Right cardiac atrium (tissue), 5 donors: ENCODE measurements around the gene PRPS2. TPM values are rescaled to one million over a fixed set of nuclear protein-coding genes. Genes with fewer than 3 reads are reported as not detected.

Experiments
- ATAC-seq, 2 donors: fragments of 200-7000 bp; cut with Tn5 transposase; one replicate each; pipeline versions ENCODE4 v1.8.0 to v1.9.1; 2020; ENCODE audit warnings: moderate library complexity in 2 of 2, mild to moderate bottlenecking in 1 of 2
- DNase-seq, 3 donors: peaks; one replicate each; pipeline ENCODE4 v3.0.0-alpha.2; 2020
- H3K27ac ChIP-seq: one replicate; pipeline ENCODE4 v1.5.1; 2013; ENCODE audit warnings: mild to moderate bottlenecking, low read length, control low read depth, moderate library complexity
- H3K27me3 ChIP-seq: one replicate; pipeline ENCODE4 v1.6.1; 2013; ENCODE audit not compliant: control insufficient read depth, insufficient read depth
- H3K4me1 ChIP-seq: one replicate; pipeline ENCODE4 v1.6.1; 2013; ENCODE audit warnings: low read length; ENCODE audit not compliant: control insufficient read depth, insufficient read depth
- H3K4me3 ChIP-seq: one replicate; pipeline ENCODE4 v1.5.1; 2013; ENCODE audit warnings: low read length, control low read depth
- H3K9me3 ChIP-seq: one replicate; pipeline ENCODE4 v1.6.1; 2013; ENCODE audit warnings: low read length; ENCODE audit not compliant: control insufficient read depth
- WGBS: extraction: QIAGEN DNeasy Blood & Tissue Kit; methylation state at CpG from one replicate; pipeline ENCODE4 v1.1.7; 2013; 5-methylcytosine and 5-hydroxymethylcytosine counted together
- intact Hi-C, 4 donors: fragments of 100-400 bp; cut with DNase I; formaldehyde crosslinking; loops; one replicate each; pipeline versions ENCODE4 v1.11.0 to v1.14.0; 2022 to 2023
- polyA plus RNA-seq: library from polyadenylated mRNA; stranded (reverse); fragments of 200-250 nt; gene quantifications from one replicate; pipeline ENCODE4 v1.2.3, GENCODE V29; 2013
- total RNA-seq, 4 donors: library from RNA; stranded (reverse); fragmentation: NEBNext Ultra II Directional; extraction: Animal tissue kit (Norgen Biotek cat#: 25700); gene quantifications; one replicate each; pipeline ENCODE4 v1.2.1, GENCODE V29; 2021
- donor health status: healthy with polysubstance abuse.
- donor health status: DM: no; HTN: yes; CAD: no.
- donor health status: DM: no; HTN: no; CAD: no.
- donor health status: DM: no; HTN: yes; CAD: no; lungs with severe emphysema.
- donor health status: DM: yes; HTN: yes; CAD: no.

The PRPS2 gene
- total and polyA plus RNA-seq, 5 donors, result 3.6 to 5.5 (median 5.4) TPM

DNA sequence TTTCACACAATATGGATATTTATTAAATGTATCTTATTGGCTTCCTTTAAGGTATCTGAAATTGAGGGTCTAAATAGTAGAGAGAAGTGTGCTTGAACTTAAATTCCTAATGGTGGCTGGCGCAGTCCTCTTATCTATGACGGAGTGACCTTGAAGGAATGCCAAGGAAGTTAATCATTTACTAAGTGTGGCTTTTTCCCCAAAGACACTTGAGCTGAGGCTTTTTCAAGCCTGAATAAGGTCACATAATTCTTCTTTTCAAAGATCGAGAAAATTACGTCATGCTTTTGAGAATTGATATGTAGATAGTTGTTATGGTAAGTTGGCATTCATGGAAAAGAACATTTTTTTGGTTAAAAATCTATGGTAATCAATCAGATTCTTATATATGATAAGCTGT is 11.7 kb upstream of the PRPS2 start:
- no peak overlapping the region for H3K27ac ChIP-seq
- no peaks in the 10 kb centered on the region for H3K4me1 ChIP-seq
- 30% methylated on average over 4 of the region's 4 CpGs for WGBS
- H3K27me3 ChIP-seq, result no peaks in the 10 kb centered on the region
- H3K9me3 ChIP-seq, result no peaks in the 10 kb centered on the region
- ATAC-seq (no peak), DNase-seq (no peak)
- intact Hi-C loops, result no loop called here
- no peak overlapping the region for H3K4me3 ChIP-seq

DNA sequence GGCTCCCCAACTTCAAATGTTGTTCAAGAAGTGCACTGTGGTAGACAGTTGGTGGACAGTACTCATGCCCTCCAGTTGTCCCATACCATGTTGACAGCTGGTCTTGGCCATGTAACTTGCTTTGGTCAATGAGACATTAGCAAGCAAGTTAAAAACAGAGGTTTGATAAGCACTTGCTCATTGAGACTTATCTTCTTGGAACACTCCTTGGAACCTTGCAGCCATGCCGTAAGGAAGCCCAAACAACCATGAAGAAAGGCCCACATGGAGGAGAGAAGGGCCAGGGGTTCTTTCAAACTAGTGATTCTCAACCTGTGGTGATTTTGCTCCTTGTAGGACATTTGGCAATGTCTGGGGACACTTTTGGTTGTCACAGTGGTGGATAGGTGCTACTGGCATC is 2.6 kb upstream of the PRPS2 start:
- no peaks in the 10 kb centered on the region for H3K9me3 ChIP-seq
- DNase-seq, result no peak
- intact Hi-C loops, result no loop called here
- no peak for ATAC-seq
- 100% methylated on average over 1 of the region's 1 CpG for WGBS
- H3K4me3 ChIP-seq, result no peak overlapping the region
- H3K27ac ChIP-seq, result no peak overlapping the region
- H3K4me1 ChIP-seq, result peaks cover 3% of the 10 kb centered on the region
- H3K27me3 ChIP-seq, result no peaks in the 10 kb centered on the region

DNA sequence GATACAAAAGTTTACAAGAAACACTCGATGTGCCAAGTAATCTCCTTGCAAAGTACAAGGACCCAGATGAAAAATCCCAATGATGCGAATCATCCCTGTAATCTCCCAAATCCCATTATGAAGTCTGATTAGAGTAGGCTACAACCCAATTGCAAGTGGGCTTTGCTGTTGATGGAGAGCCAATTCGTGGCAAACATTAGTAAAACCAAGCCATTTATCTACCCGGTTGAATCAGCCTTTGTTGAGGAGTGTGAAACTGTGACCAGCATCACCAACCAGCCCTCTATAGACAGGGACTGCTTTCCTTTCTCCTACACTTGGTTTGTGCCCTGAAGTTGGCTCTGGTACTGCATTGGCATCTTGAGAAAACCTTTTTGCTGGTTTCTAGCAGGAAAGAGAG is 1.2 kb upstream of the PRPS2 start:
- intact Hi-C loops, result no loop called here
- no peak for ATAC-seq
- Histone ChIP-seq H3K27me3 (no peaks in the 10 kb centered on the region), H3K4me3 (no peak overlapping the region), H3K4me1 (peaks cover 3% of the 10 kb centered on the region), H3K27ac (no peak overlapping the region), H3K9me3 (no peaks in the 10 kb centered on the region)
- DNase-seq, result no peak
- 80% methylated on average over 4 of the region's 4 CpGs for WGBS

DNA sequence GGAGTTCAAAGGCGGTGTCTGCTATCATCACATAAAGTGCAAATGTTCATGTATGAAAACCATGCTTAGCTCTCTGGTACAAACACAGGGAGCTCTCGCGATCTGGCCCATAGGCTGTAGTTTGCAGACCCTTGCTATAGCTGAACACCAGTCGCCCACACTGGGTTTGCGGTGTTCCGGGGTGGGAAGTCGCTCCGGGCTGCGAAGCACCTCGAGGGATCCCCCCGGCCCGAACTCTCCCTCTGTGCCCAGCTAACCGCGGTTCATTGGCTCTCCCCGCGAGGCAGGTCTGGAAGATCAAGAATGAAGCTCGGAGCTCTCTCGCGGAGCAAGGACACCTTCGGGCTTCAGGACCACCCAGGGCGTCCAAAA is 341 bp upstream of the PRPS2 start:
- DNase-seq, result no peak
- Histone ChIP-seq H3K27me3 (no peaks in the 10 kb centered on the region), H3K9me3 (no peaks in the 10 kb centered on the region), H3K4me3 (peak overlapping the region; percentile 76), H3K27ac (no peak overlapping the region), H3K4me1 (peaks cover 3% of the 10 kb centered on the region)
- intact Hi-C loops, result no loop called here
- WGBS, result 2% methylated on average over 21 of the region's 21 CpGs
- ATAC-seq, result no peak

DNA sequence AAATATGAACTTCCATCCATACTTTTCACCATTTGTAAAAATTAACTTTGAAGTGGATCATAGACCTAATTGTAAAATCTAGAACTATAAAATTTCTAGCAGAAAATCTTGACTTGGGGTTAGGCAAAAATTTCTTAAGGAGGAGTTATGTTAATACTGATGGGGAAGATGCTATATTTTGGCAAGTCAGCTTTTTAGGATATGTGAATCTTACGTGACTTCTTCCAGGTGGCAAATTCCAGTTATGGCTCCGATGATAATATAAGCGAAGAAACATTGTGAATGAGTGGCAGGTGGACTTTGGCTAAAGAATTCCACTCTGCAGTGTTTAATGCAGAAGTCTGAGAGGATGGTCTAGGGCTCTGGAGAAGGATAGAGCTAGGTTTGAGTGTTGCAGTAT is 1.5 kb downstream of the PRPS2 start:
- intact Hi-C loops, result no loop called here
- Histone ChIP-seq H3K9me3 (no peaks in the 10 kb centered on the region), H3K4me1 (peaks cover 3% of the 10 kb centered on the region), H3K27ac (no peak overlapping the region), H3K4me3 (no peak overlapping the region), H3K27me3 (no peaks in the 10 kb centered on the region)
- 89% methylated on average over 3 of the region's 3 CpGs for WGBS
- no peak for DNase-seq
- no peak for ATAC-seq

DNA sequence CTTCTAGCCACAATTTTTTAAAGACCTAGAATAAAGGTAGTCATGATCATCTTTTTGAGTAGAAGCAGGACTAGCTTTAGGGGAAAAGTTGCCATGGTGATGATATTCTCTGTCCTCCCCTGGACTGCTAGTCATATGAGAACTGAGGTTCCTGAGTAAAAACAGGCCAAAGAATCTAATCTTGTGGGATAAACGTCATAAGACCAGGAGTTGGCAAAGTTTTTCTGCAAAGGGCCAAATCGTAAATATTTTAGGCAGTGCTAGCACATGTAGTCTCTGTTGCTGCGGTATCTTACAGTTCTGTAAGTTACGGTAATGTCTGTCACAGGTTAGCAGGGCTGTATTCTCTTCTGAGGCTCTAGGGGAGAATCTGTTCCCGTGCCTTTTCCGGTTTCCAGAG is 3.4 kb downstream of the PRPS2 start:
- DNase-seq (no peak), ATAC-seq (no peak)
- H3K27ac ChIP-seq, result no peak overlapping the region
- intact Hi-C loops, result no loop called here
- H3K4me3 ChIP-seq, result no peak overlapping the region
- no peaks in the 10 kb centered on the region for H3K27me3 ChIP-seq
- H3K4me1 ChIP-seq, result peaks cover 3% of the 10 kb centered on the region
- H3K9me3 ChIP-seq, result no peaks in the 10 kb centered on the region
- WGBS, result 87% methylated on average over 6 of the region's 6 CpGs

DNA sequence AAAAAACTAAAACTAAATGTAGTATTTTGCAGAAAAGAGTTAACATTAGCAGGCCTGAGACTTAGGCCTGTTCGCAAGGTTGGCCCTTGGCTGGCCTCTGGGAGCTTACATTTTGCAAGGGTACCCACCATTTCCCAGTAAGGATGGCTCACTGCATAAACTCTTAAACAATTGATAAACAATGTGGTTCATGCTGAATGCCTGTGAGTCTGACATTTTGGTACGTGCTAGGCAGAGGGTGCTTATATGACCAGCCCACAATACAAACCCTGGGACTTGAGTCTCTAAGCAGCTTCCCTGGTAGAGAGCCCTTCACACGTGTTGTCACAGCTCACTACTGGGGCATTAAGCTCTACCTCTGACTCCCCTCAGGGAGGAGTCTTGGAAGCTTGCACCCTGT is 7.4 kb downstream of the PRPS2 start:
- no peaks in the 10 kb centered on the region for H3K9me3 ChIP-seq
- ATAC-seq (no peak), DNase-seq (no peak)
- no peaks in the 10 kb centered on the region for H3K4me1 ChIP-seq
- H3K27me3 ChIP-seq, result no peaks in the 10 kb centered on the region
- no peak overlapping the region for H3K27ac ChIP-seq
- intact Hi-C loops, result no loop called here
- no peak overlapping the region for H3K4me3 ChIP-seq
- 92% methylated on average over 3 of the region's 3 CpGs for WGBS

DNA sequence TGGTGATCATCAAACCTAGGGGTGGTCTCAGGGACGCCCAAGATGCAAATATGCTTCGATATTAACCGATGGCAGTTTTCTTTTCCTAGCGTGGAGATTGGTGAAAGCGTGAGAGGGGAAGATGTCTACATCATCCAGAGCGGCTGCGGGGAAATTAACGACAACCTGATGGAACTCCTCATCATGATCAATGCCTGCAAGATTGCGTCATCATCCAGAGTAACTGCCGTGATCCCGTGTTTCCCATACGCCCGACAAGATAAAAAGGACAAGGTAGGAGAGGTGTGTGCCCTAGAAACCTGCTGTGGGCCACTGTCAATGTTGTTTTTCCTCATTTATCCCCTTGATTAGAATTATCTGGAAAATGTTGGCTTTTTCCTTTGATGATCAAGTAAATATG is 7.9 kb downstream of the PRPS2 start:
- H3K4me1 ChIP-seq, result no peaks in the 10 kb centered on the region
- H3K9me3 ChIP-seq, result no peaks in the 10 kb centered on the region
- 94% methylated on average over 13 of the region's 13 CpGs for WGBS
- DNase-seq (no peak), ATAC-seq (no peak)
- intact Hi-C loops, result no loop called here
- H3K4me3 ChIP-seq, result no peak overlapping the region
- H3K27ac ChIP-seq, result no peak overlapping the region
- H3K27me3 ChIP-seq, result no peaks in the 10 kb centered on the region

DNA sequence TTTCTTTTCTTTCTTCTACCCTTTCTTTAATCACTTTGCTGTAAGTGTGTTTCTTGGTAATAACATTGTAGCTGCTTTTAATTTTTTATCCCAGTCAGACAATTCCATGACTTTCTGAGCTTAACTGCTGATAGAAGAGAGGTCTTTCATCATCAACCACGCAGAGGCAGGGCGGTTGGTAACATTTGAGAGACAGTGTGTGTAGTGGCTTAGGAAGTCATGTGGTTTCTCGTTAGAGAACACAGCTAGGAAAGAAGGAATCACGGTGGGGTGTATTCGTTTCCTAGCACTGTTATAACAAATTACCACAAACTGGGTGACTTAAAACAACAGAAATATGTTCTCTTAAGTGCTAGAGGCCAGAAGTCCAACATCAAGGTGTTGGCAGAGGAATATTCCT is 11.5 kb downstream of the PRPS2 start:
- Histone ChIP-seq H3K27me3 (no peaks in the 10 kb centered on the region), H3K9me3 (no peaks in the 10 kb centered on the region), H3K27ac (no peak overlapping the region), H3K4me3 (no peak overlapping the region), H3K4me1 (no peaks in the 10 kb centered on the region)
- ATAC-seq (no peak), DNase-seq (no peak)
- 79% methylated on average over 5 of the region's 5 CpGs for WGBS
- intact Hi-C loops, result no loop called here

DNA sequence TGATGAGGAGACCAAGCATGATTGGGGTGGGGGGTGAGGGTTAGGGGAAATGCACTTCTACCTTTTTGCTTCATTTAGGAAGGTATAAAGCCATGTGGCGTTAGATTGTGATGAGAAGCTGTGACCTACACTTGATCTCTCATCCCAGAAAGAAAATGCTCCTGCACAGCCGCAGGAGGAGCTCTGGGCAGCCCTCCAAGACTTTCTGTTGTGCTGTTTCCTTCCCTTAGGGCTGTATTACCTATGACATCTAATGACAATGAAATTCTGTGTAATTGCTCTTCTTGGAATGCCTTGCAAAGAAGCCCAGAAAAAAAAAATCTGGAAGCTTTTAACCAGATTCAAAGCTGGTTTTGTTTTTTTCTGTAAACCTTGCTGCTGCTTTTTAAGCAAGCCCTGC is 13.4 kb downstream of the PRPS2 start:
- H3K4me1 ChIP-seq, result no peaks in the 10 kb centered on the region
- ATAC-seq (no peak), DNase-seq (no peak)
- no peak overlapping the region for H3K4me3 ChIP-seq
- H3K27ac ChIP-seq, result no peak overlapping the region
- 43% methylated on average over 2 of the region's 2 CpGs for WGBS
- H3K9me3 ChIP-seq, result no peaks in the 10 kb centered on the region
- H3K27me3 ChIP-seq, result no peaks in the 10 kb centered on the region
- intact Hi-C loops, result no loop called here

DNA sequence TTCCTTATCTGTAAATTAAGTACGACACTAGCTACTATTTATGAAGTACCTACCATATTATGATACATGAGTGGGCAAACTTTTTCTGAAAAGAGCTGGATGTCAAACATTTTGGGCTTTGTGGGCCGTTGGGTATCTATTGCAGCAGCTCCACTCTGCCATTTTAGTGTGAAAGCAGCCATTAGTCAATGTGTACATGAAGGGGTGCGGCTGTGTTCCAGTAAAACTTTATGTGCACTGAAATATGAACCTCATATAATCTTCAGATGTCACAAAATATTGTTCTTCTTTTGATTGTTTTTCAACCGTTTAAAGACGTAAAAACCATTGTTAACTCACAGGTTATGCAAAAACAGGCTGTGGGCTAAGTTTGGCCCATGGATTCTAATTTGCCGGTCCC is 14.1 kb downstream of the PRPS2 start:
- intact Hi-C loops, result no loop called here
- Histone ChIP-seq H3K27me3 (no peaks in the 10 kb centered on the region), H3K27ac (no peak overlapping the region), H3K9me3 (no peaks in the 10 kb centered on the region), H3K4me1 (no peaks in the 10 kb centered on the region), H3K4me3 (no peak overlapping the region)
- no peak for DNase-seq
- WGBS, result 93% methylated on average over 6 of the region's 6 CpGs
- no peak for ATAC-seq

DNA sequence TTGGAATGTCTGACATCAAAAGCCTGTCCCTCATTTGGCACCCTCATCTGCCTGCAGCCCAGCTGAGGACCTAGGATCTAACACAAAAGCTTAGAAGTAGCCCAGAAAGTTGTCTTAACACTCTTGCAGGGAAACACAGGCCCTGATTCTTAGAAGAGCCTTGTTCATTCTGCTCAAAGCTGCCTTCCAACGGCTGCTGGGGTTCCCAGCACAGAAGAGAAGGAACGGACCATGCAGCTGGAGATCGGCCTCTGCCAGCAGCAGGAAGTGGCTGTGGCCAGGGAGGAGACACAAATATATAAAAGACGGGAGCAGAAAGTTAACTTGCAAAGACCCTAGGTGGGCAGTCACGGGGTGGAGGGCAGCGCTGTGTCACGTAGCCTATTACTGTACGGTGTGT is 20.4 kb downstream of the PRPS2 start:
- intact Hi-C loops, result loop anchor here in 1 of 4 donors (5.0 kb wide), 1 partner anchor 81 kb away; no protein-coding TSS in a partner anchor
- no peaks in the 10 kb centered on the region for H3K27me3 ChIP-seq
- DNase-seq, result no peak
- H3K4me1 ChIP-seq, result no peaks in the 10 kb centered on the region
- H3K4me3 ChIP-seq, result no peak overlapping the region
- ATAC-seq, result no peak
- H3K27ac ChIP-seq, result no peak overlapping the region
- no peaks in the 10 kb centered on the region for H3K9me3 ChIP-seq
- WGBS, result 71% methylated on average over 8 of the region's 8 CpGs
